ENCODE results near the gene CFAP299.

DNA sequence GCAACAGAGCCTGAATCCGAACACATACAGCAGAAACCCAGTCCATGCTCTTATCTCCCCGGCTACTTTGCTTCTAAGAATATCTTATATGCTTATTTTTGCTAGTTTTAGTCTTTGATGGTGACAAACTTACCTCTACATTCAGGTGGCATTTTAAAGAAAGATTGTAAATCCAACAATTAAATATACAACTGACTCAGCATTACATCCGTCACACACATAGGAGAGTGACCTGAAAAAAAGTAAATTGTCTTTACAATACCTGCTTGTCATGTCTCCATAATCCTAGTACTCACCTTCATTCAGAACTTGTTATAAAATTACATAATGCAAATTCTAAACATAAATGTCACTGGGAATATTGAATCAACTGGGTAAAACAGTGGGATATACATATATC is 664.4 kb downstream of the CFAP299 start:
- TF ChIP-seq, protein P1, sequence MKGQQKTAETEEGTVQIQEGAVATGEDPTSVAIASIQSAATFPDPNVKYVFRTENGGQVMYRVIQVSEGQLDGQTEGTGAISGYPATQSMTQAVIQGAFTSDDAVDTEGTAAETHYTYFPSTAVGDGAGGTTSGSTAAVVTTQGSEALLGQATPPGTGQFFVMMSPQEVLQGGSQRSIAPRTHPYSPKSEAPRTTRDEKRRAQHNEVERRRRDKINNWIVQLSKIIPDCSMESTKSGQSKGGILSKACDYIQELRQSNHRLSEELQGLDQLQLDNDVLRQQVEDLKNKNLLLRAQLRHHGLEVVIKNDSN (IDR thresholded peaks at IDR 0.05), result no peak
- TF ChIP-seq, protein P2, sequence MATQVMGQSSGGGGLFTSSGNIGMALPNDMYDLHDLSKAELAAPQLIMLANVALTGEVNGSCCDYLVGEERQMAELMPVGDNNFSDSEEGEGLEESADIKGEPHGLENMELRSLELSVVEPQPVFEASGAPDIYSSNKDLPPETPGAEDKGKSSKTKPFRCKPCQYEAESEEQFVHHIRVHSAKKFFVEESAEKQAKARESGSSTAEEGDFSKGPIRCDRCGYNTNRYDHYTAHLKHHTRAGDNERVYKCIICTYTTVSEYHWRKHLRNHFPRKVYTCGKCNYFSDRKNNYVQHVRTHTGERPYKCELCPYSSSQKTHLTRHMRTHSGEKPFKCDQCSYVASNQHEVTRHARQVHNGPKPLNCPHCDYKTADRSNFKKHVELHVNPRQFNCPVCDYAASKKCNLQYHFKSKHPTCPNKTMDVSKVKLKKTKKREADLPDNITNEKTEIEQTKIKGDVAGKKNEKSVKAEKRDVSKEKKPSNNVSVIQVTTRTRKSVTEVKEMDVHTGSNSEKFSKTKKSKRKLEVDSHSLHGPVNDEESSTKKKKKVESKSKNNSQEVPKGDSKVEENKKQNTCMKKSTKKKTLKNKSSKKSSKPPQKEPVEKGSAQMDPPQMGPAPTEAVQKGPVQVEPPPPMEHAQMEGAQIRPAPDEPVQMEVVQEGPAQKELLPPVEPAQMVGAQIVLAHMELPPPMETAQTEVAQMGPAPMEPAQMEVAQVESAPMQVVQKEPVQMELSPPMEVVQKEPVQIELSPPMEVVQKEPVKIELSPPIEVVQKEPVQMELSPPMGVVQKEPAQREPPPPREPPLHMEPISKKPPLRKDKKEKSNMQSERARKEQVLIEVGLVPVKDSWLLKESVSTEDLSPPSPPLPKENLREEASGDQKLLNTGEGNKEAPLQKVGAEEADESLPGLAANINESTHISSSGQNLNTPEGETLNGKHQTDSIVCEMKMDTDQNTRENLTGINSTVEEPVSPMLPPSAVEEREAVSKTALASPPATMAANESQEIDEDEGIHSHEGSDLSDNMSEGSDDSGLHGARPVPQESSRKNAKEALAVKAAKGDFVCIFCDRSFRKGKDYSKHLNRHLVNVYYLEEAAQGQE (IDR thresholded peaks at IDR 0.05; ENCODE audit: low read depth), result no peak
- TF ChIP-seq TCF12 (IDR thresholded peaks at IDR 0.05; ENCODE audit: low read depth) (no peak), CREB1 (IDR thresholded peaks at IDR 0.05; ENCODE audit: low read depth) (no peak), YY1 (IDR thresholded peaks at IDR 0.05; ENCODE audit: low read depth) (no peak), EP300 (IDR thresholded peaks at IDR 0.05; ENCODE audit: borderline replicate concordance) (no peak), TAF1 (IDR thresholded peaks at IDR 0.05; ENCODE audit: low read depth) (no peak), TEAD4 (IDR thresholded peaks at IDR 0.05) (no peak), ZBTB7A (IDR thresholded peaks at IDR 0.05; ENCODE audit: low read depth) (no peak), NFIC (IDR thresholded peaks at IDR 0.05) (no peak), RAD21 (IDR thresholded peaks at IDR 0.05; ENCODE audit: low read depth) (no peak), FOXM1 (IDR thresholded peaks at IDR 0.05; ENCODE audit: borderline replicate concordance, low read depth) (no peak), CEBPB (IDR thresholded peaks at IDR 0.05) (no peak)
- TF ChIP-seq, protein P3, sequence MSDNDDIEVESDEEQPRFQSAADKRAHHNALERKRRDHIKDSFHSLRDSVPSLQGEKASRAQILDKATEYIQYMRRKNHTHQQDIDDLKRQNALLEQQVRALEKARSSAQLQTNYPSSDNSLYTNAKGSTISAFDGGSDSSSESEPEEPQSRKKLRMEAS (IDR thresholded peaks at IDR 0.05), result no peak

Data from Ishikawa (cell line).